HepG2 (cell line): Measurements from ENCODE around the gene SHLD1. TPM values are rescaled to one million over a fixed set of nuclear protein-coding genes. Genes with fewer than 3 reads are reported as not detected.

ENCODE experiments used
- BRD4 ChIP-seq: sonication (generic); formaldehyde crosslinking; IDR thresholded peaks from 2 replicates; pipeline ENCODE4 v1.4.0; 2020; ENCODE audit warnings: missing genetic modification reagents
- GRHL1 ChIP-seq: sonication (generic); formaldehyde crosslinking; conservative IDR thresholded peaks from 2 replicates; pipeline ENCODE4 v1.8.0; 2022; ENCODE audit warnings: missing genetic modification reagents
- HIVEP1 ChIP-seq: sonication (generic); formaldehyde crosslinking; IDR thresholded peaks from 2 replicates; pipeline ENCODE4 v1.4.0; 2020; ENCODE audit warnings: mild to moderate bottlenecking, missing genetic modification reagents
- LCORL ChIP-seq, 2 experiments: fragments of 450-650 bp in 1 of 2; sonication (generic) in 1 of 2; formaldehyde crosslinking in 1 of 2; IDR thresholded peaks; 2 replicates each; pipeline versions ENCODE4 v1.5.0 to v1.6.1; 2017 to 2020; ENCODE audit warnings: antibody characterized with exemption in 1 of 2, missing genetic modification reagents in 1 of 2
- MYPOP ChIP-seq: sonication (generic); formaldehyde crosslinking; IDR thresholded peaks from 2 replicates; pipeline ENCODE4 v1.8.1; 2023; ENCODE audit warnings: mild to moderate bottlenecking, moderate library complexity, missing genetic modification reagents
- SMAD3 ChIP-seq: sonication (generic); formaldehyde crosslinking; IDR thresholded peaks from 2 replicates; pipeline ENCODE4 v1.4.0; 2020; ENCODE audit warnings: missing genetic modification reagents
- SOX5 ChIP-seq: IDR thresholded peaks from 2 replicates; pipeline ENCODE4 v1.6.1; 2016; ENCODE audit warnings: borderline replicate concordance
- SP1 ChIP-seq, 2 experiments: fragments of 450-650 bp in 1 of 2; sonication (generic) in 1 of 2; formaldehyde crosslinking in 1 of 2; IDR thresholded peaks; 2 replicates each; pipeline versions ENCODE4 v1.4.0 to v1.6.1; 2016 to 2020; ENCODE audit warnings: missing genetic modification reagents in 1 of 2
- SP2 ChIP-seq: sonication (generic); formaldehyde crosslinking; IDR thresholded peaks from 2 replicates; pipeline ENCODE4 v1.5.1; 2020; ENCODE audit warnings: mild to moderate bottlenecking, missing genetic modification reagents
- XBP1 ChIP-seq: sonication (generic); formaldehyde crosslinking; IDR thresholded peaks from 2 replicates; pipeline ENCODE4 v1.5.0; 2020; ENCODE audit warnings: missing genetic modification reagents
- ZNF225 ChIP-seq: sonication (generic); formaldehyde crosslinking; IDR thresholded peaks from 2 replicates; pipeline ENCODE4 v1.4.0; 2020; ENCODE audit warnings: mild to moderate bottlenecking, missing genetic modification reagents
- ZNF570 ChIP-seq: sonication (generic); formaldehyde crosslinking; IDR thresholded peaks from 2 replicates; pipeline ENCODE4 v1.4.0; 2020; ENCODE audit warnings: mild to moderate bottlenecking, missing genetic modification reagents, borderline replicate concordance
- ZNF576 ChIP-seq: sonication (generic); formaldehyde crosslinking; IDR thresholded peaks from 2 replicates; pipeline ENCODE4 v1.4.0; 2020; ENCODE audit warnings: mild to moderate bottlenecking, missing genetic modification reagents
- ZNF781 ChIP-seq: sonication (generic); formaldehyde crosslinking; IDR thresholded peaks from 2 replicates; pipeline ENCODE4 v1.5.1; 2020; ENCODE audit warnings: borderline replicate concordance, mild to moderate bottlenecking, missing genetic modification reagents; ENCODE audit errors: not compliant biosample characterization
- polyA plus RNA-seq, 8 experiments: library from polyadenylated mRNA; depleted of rRNA in 3 of 8; stranded (reverse) in 7 of 8; unstranded in 1 of 8; fragments of >200 nt; fragmentation: Illumina TruSeq in 4 of 8; extraction: Trizol in 4 of 8; gene quantifications; 2 replicates each; pipeline versions ENCODE4 v1.2.1 to v1.2.3, GENCODE V29; 2011 to 2016; ENCODE audit warnings: low read depth in 4 of 8, missing spikeins in 1 of 8, mixed read lengths in 1 of 8; ENCODE audit not compliant: insufficient read depth in 1 of 8
- total RNA-seq, 5 experiments: library from RNA; depleted of rRNA; stranded (reverse); fragments of >200 nt; fragmentation: Illumina TruSeq; extraction: Trizol; gene quantifications; 2 replicates each; pipeline ENCODE4 v1.2.3, GENCODE V29; 2016; ENCODE audit warnings: low read depth in 1 of 5
- TF ChIP-seq, protein P1 (sequence below): sonication (generic); formaldehyde crosslinking; IDR thresholded peaks from 2 replicates; pipeline ENCODE4 v1.4.0; 2020; ENCODE audit warnings: missing genetic modification reagents
- TF ChIP-seq, protein P2 (sequence below): IDR thresholded peaks from 2 replicates; pipeline ENCODE4 v1.4.0; 2020; ENCODE audit warnings: mild to moderate bottlenecking, missing genetic modification reagents
- TF ChIP-seq, protein P3 (sequence below): sonication (generic); formaldehyde crosslinking; IDR thresholded peaks from 2 replicates; pipeline ENCODE4 v1.5.1; 2020; ENCODE audit warnings: mild to moderate bottlenecking, missing genetic modification reagents, borderline replicate concordance

SHLD1 gene
- total and polyA plus RNA-seq, 2 of the 13 experiments (the other 11 are each of a cell fraction or from before 2014, with no cell fraction given) = 8.9 to 10.0 TPM

DNA sequence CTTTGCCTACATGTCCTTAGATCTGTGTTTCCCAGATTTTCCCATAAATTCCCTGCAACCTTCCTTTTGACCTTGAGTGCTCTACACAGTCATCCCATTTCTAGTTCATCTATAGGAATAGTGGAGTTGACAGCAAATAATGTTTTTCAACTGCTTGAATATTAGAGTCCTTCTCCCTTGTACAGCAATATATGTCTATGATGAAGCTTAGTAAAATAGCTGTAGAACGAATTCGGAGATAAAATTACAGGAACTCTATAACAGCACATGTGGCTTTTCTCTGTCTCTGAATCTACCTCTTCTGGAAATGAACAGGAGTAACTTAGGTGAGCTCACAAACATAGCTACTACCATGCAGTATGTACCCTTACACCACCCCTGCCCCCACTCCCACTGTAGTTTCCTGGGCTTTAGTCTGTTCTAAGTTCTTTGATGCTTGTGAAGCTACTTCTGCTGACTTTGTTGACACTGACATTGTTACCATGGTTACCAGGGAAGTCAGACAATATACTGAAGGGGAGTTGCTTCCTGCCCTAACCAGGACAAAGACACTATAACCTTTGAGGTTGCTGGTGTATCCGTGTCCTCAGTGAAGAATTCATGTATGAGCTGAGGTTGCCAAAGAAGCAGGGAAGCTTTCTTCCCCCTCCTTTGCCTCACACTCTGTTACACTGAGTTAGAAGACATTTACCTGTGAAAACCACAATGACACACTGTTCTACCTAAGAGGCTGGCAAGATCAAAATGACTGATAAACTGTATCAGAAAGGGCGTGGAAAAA is 35.8 kb upstream of the SHLD1 start (continued):
- TF ChIP-seq ZNF576 (CRISPR knock-in tag) (no peak), BRD4 (CRISPR knock-in tag) (no peak), XBP1 (CRISPR knock-in tag) (no peak), SMAD3 (CRISPR knock-in tag) (no peak), LCORL (IDR thresholded peaks at IDR 0.05) (no peak), LCORL (CRISPR knock-in tag; IDR thresholded peaks at IDR 0.05) (peak; percentile 81), SP2 (CRISPR knock-in tag) (no peak), SOX5 (peak; percentile 94), MYPOP (no peak), ZNF225 (CRISPR knock-in tag) (no peak), GRHL1 (CRISPR knock-in tag) (no peak), HIVEP1 (CRISPR knock-in tag) (no peak), SP1 (IDR thresholded peaks at IDR 0.05) (no peak), SP1 (CRISPR knock-in tag; IDR thresholded peaks at IDR 0.05) (no peak), ZNF781 (CRISPR knock-in tag) (no peak), ZNF570 (CRISPR knock-in tag) (no peak)
- TF ChIP-seq, protein P1, sequence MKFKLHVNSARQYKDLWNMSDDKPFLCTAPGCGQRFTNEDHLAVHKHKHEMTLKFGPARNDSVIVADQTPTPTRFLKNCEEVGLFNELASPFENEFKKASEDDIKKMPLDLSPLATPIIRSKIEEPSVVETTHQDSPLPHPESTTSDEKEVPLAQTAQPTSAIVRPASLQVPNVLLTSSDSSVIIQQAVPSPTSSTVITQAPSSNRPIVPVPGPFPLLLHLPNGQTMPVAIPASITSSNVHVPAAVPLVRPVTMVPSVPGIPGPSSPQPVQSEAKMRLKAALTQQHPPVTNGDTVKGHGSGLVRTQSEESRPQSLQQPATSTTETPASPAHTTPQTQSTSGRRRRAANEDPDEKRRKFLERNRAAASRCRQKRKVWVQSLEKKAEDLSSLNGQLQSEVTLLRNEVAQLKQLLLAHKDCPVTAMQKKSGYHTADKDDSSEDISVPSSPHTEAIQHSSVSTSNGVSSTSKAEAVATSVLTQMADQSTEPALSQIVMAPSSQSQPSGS = no peak
- TF ChIP-seq, protein P2, sequence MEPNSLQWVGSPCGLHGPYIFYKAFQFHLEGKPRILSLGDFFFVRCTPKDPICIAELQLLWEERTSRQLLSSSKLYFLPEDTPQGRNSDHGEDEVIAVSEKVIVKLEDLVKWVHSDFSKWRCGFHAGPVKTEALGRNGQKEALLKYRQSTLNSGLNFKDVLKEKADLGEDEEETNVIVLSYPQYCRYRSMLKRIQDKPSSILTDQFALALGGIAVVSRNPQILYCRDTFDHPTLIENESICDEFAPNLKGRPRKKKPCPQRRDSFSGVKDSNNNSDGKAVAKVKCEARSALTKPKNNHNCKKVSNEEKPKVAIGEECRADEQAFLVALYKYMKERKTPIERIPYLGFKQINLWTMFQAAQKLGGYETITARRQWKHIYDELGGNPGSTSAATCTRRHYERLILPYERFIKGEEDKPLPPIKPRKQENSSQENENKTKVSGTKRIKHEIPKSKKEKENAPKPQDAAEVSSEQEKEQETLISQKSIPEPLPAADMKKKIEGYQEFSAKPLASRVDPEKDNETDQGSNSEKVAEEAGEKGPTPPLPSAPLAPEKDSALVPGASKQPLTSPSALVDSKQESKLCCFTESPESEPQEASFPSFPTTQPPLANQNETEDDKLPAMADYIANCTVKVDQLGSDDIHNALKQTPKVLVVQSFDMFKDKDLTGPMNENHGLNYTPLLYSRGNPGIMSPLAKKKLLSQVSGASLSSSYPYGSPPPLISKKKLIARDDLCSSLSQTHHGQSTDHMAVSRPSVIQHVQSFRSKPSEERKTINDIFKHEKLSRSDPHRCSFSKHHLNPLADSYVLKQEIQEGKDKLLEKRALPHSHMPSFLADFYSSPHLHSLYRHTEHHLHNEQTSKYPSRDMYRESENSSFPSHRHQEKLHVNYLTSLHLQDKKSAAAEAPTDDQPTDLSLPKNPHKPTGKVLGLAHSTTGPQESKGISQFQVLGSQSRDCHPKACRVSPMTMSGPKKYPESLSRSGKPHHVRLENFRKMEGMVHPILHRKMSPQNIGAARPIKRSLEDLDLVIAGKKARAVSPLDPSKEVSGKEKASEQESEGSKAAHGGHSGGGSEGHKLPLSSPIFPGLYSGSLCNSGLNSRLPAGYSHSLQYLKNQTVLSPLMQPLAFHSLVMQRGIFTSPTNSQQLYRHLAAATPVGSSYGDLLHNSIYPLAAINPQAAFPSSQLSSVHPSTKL (CRISPR knock-in tag) = peak; percentile 89
- TF ChIP-seq, protein P3, sequence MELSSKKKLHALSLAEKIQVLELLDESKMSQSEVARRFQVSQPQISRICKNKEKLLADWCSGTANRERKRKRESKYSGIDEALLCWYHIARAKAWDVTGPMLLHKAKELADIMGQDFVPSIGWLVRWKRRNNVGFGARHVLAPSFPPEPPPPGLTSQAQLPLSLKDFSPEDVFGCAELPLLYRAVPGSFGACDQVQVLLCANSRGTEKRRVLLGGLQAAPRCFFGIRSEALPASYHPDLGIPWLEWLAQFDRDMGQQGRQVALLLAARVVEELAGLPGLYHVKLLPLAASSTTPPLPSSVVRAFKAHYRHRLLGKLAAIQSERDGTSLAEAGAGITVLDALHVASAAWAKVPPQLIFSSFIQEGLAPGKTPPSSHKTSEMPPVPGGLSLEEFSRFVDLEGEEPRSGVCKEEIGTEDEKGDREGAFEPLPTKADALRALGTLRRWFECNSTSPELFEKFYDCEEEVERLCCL (CRISPR knock-in tag) = no peak
